NCI-H1694 treated with DMSO at 0.1 percent for 48 hours (cell line): ENCODE results near the gene KCNK7.
"Not testable (repeated sequence)": the region's sequence is repeated elsewhere in the genome, so short reads cannot be mapped to it uniquely, and the experiment has no call there.

Experiments used
- DNase-seq: peaks from one replicate; lab custom pipeline; 2025; lab: John Stamatoyannopoulos, UW

Gene KCNK7

GRCh38 chr11:65595543-65596281 lies at the start of gene KCNK7:
Gene KCNK7 (minus strand): TSS chr11:65595800. CDS start chr11:65595772, 28 bp downstream.
- DNase-seq = no peak

GRCh38 chr11:65644837-65645236 lies 49.2 kb upstream of the KCNK7 start:
- DNase-seq = no peak

- DNase-seq = no peak
These were observed 48.4 kb upstream of the KCNK7 start for GRCh38 chr11:65643971-65644370.

- DNase-seq = no peak
These were observed 46.5 kb upstream of the KCNK7 start for GRCh38 chr11:65642014-65642671.

- no peak for DNase-seq
These were observed 45.9 kb upstream of the KCNK7 start for GRCh38 chr11:65641297-65642013.

- no peak for DNase-seq
These were observed 45.1 kb upstream of the KCNK7 start for GRCh38 chr11:65640483-65641296.

GRCh38 chr11:65639623-65640482 lies 44.3 kb upstream of the KCNK7 start:
- no peak for DNase-seq

GRCh38 chr11:65639228-65639597 lies 43.6 kb upstream of the KCNK7 start:
- not testable (repeated sequence) for DNase-seq

- no peak for DNase-seq
These were observed 42.3 kb upstream of the KCNK7 start, which contains the start of gene SIPA1 for GRCh38 chr11:65637794-65638419. Gene SIPA1 (plus strand): TSS chr11:65638101. CDS start chr11:65640922, 2,821 bp downstream.

GRCh38 chr11:65637032-65637557 lies 41.5 kb upstream of the KCNK7 start:
- no peak for DNase-seq

GRCh38 chr11:65636108-65637031 lies 40.8 kb upstream of the KCNK7 start:
- DNase-seq = no peak

- DNase-seq = no peak
These were observed 39.5 kb upstream of the KCNK7 start for GRCh38 chr11:65634905-65635731.

GRCh38 chr11:65634440-65634839 lies 38.8 kb upstream of the KCNK7 start:
- DNase-seq = no peak

- no peak for DNase-seq
These were observed 38.5 kb upstream of the KCNK7 start for GRCh38 chr11:65634109-65634436.

- DNase-seq = no peak
These were observed 37.9 kb upstream of the KCNK7 start for GRCh38 chr11:65633390-65634108.

GRCh38 chr11:65630215-65630614 lies 34.6 kb upstream of the KCNK7 start:
- no peak for DNase-seq

- no peak for DNase-seq
These were observed 34.0 kb upstream of the KCNK7 start for GRCh38 chr11:65629579-65629978.

GRCh38 chr11:65627202-65627601 lies 31.6 kb upstream of the KCNK7 start:
- no peak for DNase-seq
